Sciatic nerve (tissue), 2 donors: ENCODE data around the gene HPCAL1. TPM values are rescaled to one million over a fixed set of nuclear protein-coding genes. Genes with fewer than 3 reads are reported as not detected.

Experiments used
- ATAC-seq: fragments of 200-7000 bp; cut with Tn5 transposase; one replicate; pipeline ENCODE4 v1.9.1; 2020; ENCODE audit warnings: mild to moderate bottlenecking, moderate library complexity
- DNase-seq: peaks from one replicate; pipeline ENCODE4 v3.0.0-alpha.2; 2020; ENCODE audit warnings: low spot score
- intact Hi-C: fragments of 100-400 bp; cut with DNase I; formaldehyde crosslinking; loops from one replicate; pipeline ENCODE4 v1.14.2; 2022
- total RNA-seq: library from RNA; stranded (reverse); fragmentation: NEBNext Ultra II Directional; extraction: Animal tissue kit (Norgen Biotek cat#: 25700); gene quantifications from one replicate; pipeline ENCODE4 v1.2.1, GENCODE V29; 2021
- donor health status: DM: no; HTN: no; CAD: no.
- donor health status: DM: no; HTN: no; CAD: no.

The HPCAL1 gene
- total RNA-seq, 1 donor from 2014 or later, result 31.7 TPM

GRCh38 chr2:10328670-10329579, 26.2 kb downstream of the HPCAL1 start:
- ATAC-seq (no peak), DNase-seq (no peak)
- intact Hi-C loops, result no loop called here

- intact Hi-C loops, result no loop called here
- ATAC-seq (no peak), DNase-seq (no peak)
Measured at GRCh38 chr2:10329580-10329879, 26.8 kb downstream of the HPCAL1 start.

DNA sequence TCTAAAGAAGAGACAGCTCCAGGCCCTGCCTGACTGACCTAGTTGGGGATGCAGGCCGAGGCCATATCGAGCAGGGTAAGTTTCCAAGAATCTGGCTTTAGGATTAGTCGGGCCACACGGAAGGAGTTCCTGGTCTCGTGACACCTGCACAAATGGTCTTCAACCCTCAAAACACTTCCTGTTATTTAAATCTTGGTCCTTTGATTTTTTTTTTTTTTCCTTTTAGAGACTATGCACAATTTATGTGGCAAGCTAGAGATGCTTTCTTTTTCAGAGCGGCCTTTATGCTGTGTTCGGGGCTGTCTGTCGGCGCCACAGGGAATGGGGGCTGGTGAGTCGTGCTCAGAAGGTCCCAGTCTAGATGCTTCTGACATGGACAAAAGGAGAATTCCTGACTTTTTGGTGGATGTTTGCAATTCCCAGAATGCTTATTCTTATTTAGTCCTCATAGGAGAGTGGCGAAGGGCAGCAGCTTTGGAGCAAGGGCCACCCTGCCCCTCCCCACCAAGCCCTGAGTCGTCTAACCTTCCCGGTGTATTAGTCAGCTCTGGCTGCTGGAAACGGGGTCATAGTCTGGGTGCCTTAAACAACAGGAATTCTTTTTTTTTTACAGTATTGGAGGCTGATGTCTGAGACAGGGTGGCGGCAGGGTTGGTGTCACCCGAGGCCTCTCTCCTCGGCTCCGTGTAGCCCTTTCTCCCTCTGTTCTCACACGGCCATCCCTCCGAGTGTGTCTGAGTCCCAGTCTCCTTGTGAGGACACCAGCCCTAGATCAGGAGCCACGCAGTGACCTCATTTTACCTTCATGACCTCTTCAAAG, 27.4 kb downstream of the HPCAL1 start:
- DNase-seq, result no peak
- ATAC-seq, result no peak
- intact Hi-C loops, result no loop called here

- DNase-seq, result no peak
- intact Hi-C loops, result no loop called here
- ATAC-seq, result no peak
Measured at GRCh38 chr2:10330700-10331026, 28.0 kb downstream of the HPCAL1 start.

DNA sequence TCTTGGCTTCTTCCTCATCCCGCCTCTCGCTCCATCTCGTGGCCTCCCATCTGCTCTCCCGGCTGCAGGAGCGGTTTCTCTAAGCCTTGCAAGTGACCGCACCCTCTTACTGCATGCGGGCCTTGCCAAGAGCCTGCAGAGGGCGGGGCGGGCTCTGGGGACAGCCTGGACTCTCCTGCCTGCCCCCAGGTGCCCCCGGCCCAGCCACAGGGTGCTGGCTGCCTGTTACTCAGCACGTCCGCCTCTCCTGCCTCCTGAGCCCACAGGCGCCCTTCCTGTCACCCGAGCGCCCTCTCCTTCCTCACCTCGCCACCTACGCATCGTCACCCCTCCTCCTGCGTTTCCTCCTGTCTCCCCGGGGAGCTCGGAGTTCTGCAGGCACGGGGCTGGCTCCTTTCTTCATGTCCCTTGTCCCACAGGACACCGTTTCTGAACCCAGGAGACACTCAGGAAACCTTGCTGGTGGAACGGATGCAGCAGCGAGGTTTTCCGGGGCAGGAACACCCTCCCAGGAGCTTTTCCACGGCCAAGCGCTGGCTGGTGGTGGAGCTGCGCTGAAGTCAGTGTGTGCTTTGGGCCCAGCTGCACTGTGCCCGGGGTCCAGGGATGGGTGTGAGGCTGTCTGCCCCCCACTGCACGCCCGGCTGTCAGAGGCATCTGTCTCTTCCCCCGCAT, 28.5 kb downstream of the HPCAL1 start:
- ATAC-seq (peak; percentile 61), DNase-seq (no peak)
- intact Hi-C loops, result no loop called here

GRCh38 chr2:10331702-10332401, 29.1 kb downstream of the HPCAL1 start:
- no peak for DNase-seq
- intact Hi-C loops, result no loop called here
- peak; percentile 61 for ATAC-seq

DNA sequence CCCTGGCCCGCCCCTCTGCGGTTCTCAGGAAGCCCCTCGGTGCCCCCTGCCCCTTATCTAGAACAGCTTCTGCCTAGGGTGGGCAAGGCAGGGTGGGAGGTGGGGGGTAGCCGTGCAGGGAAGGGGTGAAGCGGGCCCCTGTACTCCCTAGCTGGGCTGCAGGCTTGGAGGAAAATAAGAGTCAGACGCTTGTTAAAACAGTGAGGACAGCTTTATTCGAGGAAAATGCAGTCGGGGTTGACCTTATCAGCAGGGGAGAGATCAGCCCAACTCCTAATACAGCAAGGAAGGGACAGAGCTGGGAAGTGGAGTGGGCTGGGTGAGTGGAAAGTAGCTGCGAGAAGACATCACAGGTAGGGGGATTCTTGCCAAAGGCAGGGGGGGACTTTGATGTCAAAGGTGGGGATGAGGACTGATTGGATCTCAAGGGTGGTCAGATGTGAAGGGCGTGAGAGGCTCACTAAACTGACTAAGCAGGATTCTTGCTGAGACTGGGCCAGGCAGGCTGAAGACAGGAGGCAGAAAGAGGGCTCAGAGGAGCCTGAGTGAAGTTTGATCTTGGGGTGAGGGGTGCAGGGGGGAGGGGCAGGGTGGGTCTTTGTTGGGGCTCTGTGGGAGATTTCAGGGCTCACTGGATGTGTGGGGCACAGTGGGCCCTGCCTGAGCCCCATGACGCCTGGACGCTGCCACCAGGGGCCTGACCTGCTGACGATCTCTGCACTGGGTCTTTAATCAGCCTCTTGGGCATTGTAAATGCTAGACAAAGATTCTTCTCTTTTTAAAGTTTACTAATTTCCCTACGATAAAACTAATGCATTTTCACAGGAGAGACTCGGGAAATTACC, 29.9 kb downstream of the HPCAL1 start:
- intact Hi-C loops, result no loop called here
- ATAC-seq, result peak; percentile 6
- no peak for DNase-seq

DNA sequence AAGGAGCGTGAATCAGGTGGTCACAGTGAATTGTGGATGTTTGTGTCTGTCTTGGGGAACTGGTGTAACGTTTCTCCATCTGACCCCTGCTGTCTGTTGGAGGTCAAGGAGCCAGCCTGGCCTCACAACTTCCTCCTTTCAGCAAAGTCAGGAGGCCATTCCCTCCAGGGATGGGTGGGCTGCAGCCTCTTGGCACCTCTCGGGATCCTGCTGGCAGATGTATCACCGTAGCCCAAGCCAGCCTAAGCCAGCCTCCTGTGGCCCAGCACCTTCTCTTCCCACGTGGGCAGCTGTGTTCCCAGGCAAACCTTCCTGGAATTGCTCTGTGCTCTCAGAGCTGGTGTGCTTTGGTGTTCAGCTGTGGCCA, 30.5 kb downstream of the HPCAL1 start:
- ATAC-seq (no peak), DNase-seq (no peak)
- intact Hi-C loops, result no loop called here

- ATAC-seq, result no peak
- intact Hi-C loops, result no loop called here
- no peak for DNase-seq
Measured at GRCh38 chr2:10333966-10334365, 31.3 kb downstream of the HPCAL1 start.

- intact Hi-C loops, result no loop called here
- DNase-seq (no peak), ATAC-seq (no peak)
Measured at GRCh38 chr2:10335046-10335840, 32.5 kb downstream of the HPCAL1 start.

DNA sequence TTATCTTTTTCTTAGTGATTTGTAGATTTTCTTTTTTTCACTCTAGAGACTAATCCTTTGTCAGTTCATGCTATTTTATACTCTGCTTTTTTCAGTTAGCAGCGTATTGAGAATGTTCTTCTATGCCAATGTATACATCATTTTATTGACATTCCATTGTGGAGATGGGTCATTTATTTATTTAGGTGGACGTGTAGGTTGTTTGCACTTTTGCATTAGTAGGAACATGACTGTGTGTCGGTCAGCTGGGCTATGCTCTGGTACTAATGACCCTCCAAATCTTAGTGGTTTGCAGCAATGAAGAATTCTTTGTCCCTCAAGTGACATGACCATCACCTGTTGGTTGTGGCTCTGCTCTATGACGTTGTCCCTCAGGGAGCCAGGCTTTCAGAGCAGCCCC, 33.6 kb downstream of the HPCAL1 start:
- DNase-seq, result no peak
- intact Hi-C loops, result no loop called here
- no peak for ATAC-seq

DNA sequence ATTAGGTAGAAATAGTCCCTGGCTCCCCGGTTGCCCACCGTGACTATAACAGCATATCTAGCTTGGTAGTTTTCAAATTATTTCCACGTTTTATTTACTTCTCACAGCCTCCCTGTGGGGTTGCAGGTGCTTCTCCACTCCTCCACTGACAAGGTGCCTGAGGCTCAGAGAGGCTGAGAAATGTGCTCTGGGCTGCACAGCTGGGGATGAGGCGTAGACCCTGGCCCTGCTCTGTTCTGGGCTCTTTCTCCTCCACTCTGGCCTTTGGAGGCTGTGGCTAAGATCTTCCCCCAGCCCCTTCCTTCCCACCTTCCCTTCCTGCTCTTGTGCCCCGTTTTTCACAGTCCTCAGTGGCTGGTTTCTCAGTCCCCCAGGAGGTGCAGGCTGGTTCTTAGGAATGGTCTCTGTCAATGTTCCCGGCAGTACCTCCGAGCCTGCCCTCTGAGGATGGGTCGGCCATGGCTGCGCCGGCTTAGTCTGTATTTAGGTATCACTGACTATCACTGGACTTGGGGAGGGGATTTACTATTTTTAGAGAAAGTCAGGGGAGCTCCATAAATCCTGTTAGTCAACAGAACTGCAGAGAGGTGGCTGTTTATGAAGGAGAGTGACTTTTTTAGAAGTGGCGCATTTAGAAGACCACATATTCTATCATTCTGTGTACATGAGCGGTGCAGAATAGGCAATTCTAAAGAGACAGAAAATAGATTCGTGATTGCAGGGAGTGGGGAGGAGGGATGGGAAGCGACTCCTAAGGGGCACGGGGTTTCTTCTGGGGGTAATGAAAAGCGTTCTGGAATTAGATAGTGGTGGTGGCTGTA, 35.0 kb downstream of the HPCAL1 start:
- intact Hi-C loops, result no loop called here
- DNase-seq, result no peak
- no peak for ATAC-seq

DNA sequence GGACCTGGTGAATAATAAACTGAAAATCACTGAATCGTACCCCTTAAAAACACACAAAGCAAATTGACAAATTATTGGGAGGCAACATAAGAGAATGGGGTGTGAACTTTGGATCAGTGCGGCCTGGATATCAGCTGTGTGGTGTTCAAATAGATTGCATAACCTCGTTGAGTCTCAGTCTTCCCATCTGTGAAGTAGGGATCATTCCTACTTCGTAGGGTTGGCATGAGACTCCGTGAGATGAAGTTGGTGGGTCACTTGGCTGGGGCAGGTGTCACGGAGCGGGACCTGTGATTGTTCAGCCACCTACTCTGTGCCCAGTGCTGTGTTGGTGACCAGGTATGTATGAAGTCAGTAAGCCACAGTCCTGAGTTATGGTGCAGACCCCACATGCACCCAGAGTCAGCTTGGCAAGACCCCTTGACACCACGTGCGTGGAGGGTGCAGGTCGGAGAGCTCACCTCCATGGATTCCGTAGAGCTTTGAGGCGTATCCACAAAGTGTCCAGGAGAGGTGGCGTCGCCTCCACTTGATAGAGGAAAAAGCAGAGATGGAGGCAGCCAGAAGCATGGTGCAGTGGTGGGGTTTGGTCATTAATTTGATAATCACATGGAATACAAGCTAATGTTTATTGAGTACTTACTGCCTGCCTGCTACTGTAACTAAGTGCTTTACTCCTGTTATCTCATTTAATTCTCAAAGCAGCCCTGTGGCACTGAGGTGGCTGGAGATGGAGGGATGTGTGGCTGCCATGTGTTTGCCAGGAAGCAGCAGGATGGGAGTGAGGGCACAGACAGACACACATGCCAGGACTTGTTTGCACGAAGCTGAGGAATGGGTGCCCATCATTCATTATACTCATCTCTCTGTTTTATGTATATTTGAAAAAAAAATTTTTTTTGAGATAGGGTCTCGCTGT, 35.8 kb downstream of the HPCAL1 start:
- DNase-seq, result no peak
- ATAC-seq, result no peak
- intact Hi-C loops, result no loop called here

- intact Hi-C loops, result no loop called here
- no peak for ATAC-seq
Measured at GRCh38 chr2:10339647-10340592, 37.2 kb downstream of the HPCAL1 start.

GRCh38 chr2:10340593-10340975, 37.9 kb downstream of the HPCAL1 start:
- intact Hi-C loops, result no loop called here
- DNase-seq, result no peak

More at GRCh38 chr2:10339647-10340592, 37.2 kb downstream of the HPCAL1 start:
- no peak for DNase-seq

More at GRCh38 chr2:10340593-10340975, 37.9 kb downstream of the HPCAL1 start:
- no peak for ATAC-seq
